SK-N-SH treated with all-trans-retinoic acid at 6 μM for 48 hours (cell line): Measurements from ENCODE around the gene HRH1.

ENCODE experiments used
- GLIS3 ChIP-seq: fragments of 250-450 bp; sonication (Bioruptor Pico); IDR thresholded peaks from 2 replicates; pipeline ENCODE4 v1.5.0; 2020; ENCODE audit warnings: mild to moderate bottlenecking, moderate library complexity
- TCF4 ChIP-seq: fragments of 250-450 bp; sonication (Bioruptor Pico); IDR thresholded peaks from 2 replicates; pipeline ENCODE4 v1.8.0; 2021; ENCODE audit warnings: mild to moderate bottlenecking, moderate library complexity, borderline replicate concordance
- ZFP3 ChIP-seq: fragments of 250-450 bp; sonication (Bioruptor Pico); IDR thresholded peaks from 2 replicates; pipeline ENCODE4 v1.5.0; 2020; ENCODE audit warnings: mild to moderate bottlenecking, moderate library complexity

- TF ChIP-seq ZFP3 = no peak
- TF ChIP-seq TCF4 = no peak
- no peak for TF ChIP-seq GLIS3 (CRISPR knock-in tag)
Observed at GRCh38 chr3:11172096-11172690, 17.9 kb downstream of the HRH1 start.
